Ascending aorta (tissue), 2 donors: ENCODE data around the gene ABHD4. TPM values are rescaled to one million over a fixed set of nuclear protein-coding genes. Genes with fewer than 3 reads are reported as not detected.
"Not testable (repeated sequence)": the region's sequence is repeated elsewhere in the genome, so short reads cannot be mapped to it uniquely, and the experiment has no call there.

ENCODE experiments used
- DNase-seq, 2 donors: peaks; one replicate each; pipeline ENCODE4 v3.0.0-alpha.2; 2019; ENCODE audit warnings: low spot score in 2 of 2
- H3K27ac ChIP-seq, 2 donors: fragments of 200-600 bp; sonication (generic); one replicate each; pipeline ENCODE4 v1.5.1; 2016 to 2017; ENCODE audit warnings: mild to moderate bottlenecking in 1 of 2
- H3K27me3 ChIP-seq: fragments of 200-600 bp; sonication (generic); one replicate; pipeline ENCODE4 v1.5.1; 2017
- H3K36me3 ChIP-seq, 2 donors: fragments of 200-600 bp; sonication (generic); one replicate each; pipeline ENCODE4 v1.5.1; 2016
- H3K4me1 ChIP-seq, 2 donors: fragments of 200-600 bp; sonication (generic); one replicate each; pipeline ENCODE4 v1.5.1; 2016 to 2017; ENCODE audit warnings: mild to moderate bottlenecking in 1 of 2
- H3K4me3 ChIP-seq, 2 donors: fragments of 200-600 bp; sonication (generic); one replicate each; pipeline ENCODE4 v1.5.1; 2016 to 2017; ENCODE audit warnings: mild to moderate bottlenecking in 1 of 2
- H3K9me3 ChIP-seq, 2 donors: fragments of 200-600 bp; sonication (generic); one replicate each; pipeline ENCODE4 v1.5.1; 2016
- intact Hi-C: fragments of 100-400 bp; cut with DNase I; formaldehyde crosslinking; loops from one replicate; pipeline ENCODE4 v1.15.1; 2023
- total RNA-seq: library from RNA; depleted of rRNA; stranded (reverse); fragments of >200 nt; gene quantifications from one replicate; pipeline ENCODE4 v1.1.0, GENCODE V29; 2016
- TF ChIP-seq, protein P1 (sequence below), 3 experiments: fragments of 200-600 bp in 2 of 3; fragments of 450-650 bp in 1 of 3; sonication (generic) in 2 of 3; IDR thresholded peaks; one replicate each; pipeline ENCODE4 v1.5.1; 2016 to 2019; ENCODE audit warnings: antibody characterized with exemption in 3 of 3, mild to moderate bottlenecking in 1 of 3, moderate library complexity in 1 of 3

Gene ABHD4
- total RNA-seq, 1 donor from 2014 or later: 33.5 TPM

DNA sequence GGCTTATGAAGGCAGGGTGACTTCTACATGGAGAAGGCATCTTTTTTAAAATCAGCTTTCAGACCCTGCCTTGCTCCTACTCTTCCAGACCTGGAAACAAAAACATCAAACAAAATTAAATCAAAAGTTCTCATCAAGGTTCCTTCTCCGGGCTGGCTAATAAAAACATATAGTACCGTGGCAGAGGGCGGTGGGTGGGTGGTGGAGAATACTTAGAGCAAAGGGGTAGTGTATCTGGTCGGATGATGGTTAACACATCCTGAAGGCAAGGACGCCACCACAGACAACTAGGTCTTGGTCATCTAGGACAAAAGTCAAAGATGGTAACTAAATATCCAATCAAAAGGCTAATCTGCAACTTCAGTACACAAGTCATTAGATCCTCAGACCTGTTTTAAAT, 10.9 kb upstream of the ABHD4 start:
- H3K4me3 ChIP-seq: peak overlapping the region in 1 of 2 donors; percentile 2
- intact Hi-C loops: loop anchor here (5.0 kb wide), 1 partner anchor 230 kb away; the partner anchor contains the start of gene SLC7A7
- H3K9me3 ChIP-seq: no peaks in the 10 kb centered on the region
- peaks cover 0 to 25% of the 10 kb centered on the region in 2 donors for H3K4me1 ChIP-seq
- peak overlapping the region in 1 of 2 donors; percentile 9 for H3K27ac ChIP-seq
- no peaks in the 10 kb centered on the region for H3K36me3 ChIP-seq
- DNase-seq: no peak
- no peaks in the 10 kb centered on the region for H3K27me3 ChIP-seq
- TF ChIP-seq, protein P1, sequence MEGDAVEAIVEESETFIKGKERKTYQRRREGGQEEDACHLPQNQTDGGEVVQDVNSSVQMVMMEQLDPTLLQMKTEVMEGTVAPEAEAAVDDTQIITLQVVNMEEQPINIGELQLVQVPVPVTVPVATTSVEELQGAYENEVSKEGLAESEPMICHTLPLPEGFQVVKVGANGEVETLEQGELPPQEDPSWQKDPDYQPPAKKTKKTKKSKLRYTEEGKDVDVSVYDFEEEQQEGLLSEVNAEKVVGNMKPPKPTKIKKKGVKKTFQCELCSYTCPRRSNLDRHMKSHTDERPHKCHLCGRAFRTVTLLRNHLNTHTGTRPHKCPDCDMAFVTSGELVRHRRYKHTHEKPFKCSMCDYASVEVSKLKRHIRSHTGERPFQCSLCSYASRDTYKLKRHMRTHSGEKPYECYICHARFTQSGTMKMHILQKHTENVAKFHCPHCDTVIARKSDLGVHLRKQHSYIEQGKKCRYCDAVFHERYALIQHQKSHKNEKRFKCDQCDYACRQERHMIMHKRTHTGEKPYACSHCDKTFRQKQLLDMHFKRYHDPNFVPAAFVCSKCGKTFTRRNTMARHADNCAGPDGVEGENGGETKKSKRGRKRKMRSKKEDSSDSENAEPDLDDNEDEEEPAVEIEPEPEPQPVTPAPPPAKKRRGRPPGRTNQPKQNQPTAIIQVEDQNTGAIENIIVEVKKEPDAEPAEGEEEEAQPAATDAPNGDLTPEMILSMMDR (IDR thresholded peaks at IDR 0.05): no peak

DNA sequence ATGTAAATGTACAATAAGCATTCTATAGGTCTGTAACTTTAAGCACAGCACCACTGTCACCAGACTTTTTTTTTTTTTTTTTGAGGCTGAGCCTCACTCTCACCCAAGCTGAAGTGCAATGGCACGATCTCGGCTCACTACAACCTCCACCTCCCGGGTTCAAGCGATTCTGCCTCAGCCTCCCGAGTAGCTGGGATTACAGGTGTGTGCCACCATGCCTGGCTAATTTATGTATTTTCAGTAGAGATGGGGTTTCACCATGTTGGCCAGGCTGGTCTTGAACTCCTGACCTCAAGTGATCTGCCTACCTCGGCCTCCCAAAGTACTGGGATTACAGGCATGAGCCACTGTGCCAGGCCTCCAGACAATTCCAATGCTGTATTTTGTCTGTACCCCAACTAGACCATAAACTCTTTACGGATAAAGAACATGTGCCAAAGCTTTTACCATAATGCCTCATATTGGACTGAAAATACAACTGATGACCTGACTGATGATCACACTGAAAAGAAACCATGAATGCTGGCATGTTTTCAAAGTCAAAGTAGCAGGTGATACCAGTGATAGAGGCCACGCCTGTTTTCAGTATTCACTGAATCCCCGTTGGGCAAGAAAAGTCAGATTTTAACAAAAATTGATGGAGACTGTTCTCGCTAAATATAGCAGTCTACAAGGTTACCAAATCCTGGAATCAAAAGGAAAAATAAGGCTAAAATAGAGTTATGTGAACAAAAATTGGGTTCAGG, 10.2 kb upstream of the ABHD4 start:
- H3K27me3 ChIP-seq, DNase-seq, H3K9me3 ChIP-seq, H3K36me3 ChIP-seq: not testable (repeated sequence)
- intact Hi-C loops: loop anchor here (2.0 to 5.0 kb wide), 2 partner anchors 229 to 261 kb away; partner anchors contain the start of gene SLC7A7
- H3K4me3 ChIP-seq: peak overlapping the region; percentile 67 to 76
- peak overlapping the region; percentile 86 to 88 for H3K27ac ChIP-seq
- peaks cover 0 to 25% of the 10 kb centered on the region in 2 donors for H3K4me1 ChIP-seq

DNA sequence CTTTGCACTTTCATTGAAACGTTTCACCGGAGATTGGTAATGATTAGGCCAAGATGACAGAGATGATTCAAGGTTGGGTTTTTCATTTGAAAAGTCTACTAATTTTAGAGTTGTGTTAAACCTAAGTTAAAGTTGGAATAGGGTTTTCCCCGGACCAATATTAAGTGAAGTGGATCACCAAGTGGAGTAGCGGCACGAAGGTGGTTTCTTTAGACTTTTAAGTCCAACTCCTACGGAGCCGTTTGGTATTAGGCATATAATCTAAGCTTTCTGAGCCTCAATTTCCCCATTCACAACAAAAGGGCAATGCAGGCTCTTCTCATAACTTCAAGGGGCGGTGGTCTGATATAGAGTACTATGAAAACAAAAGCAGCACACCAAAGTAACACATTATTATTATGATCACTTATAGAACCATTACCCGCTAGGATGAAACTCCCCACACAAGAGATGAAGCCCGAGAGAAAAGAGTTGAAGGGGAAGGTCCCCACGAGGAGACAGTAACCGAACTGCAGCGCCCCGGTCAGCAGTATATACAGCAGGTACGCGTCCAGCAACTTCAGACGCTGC, 9.5 kb upstream of the ABHD4 start:
- peak overlapping the region; percentile 67 to 76 for H3K4me3 ChIP-seq
- no peaks in the 10 kb centered on the region for H3K9me3 ChIP-seq
- DNase-seq: no peak
- H3K27me3 ChIP-seq: no peaks in the 10 kb centered on the region
- intact Hi-C loops: loop anchor here (1.0 to 5.0 kb wide), 5 partner anchors 10 to 260 kb away; partner anchors contain the start of genes ABHD4 and SLC7A7
- peaks cover 0 to 25% of the 10 kb centered on the region in 2 donors for H3K4me1 ChIP-seq
- TF ChIP-seq, protein P1 (IDR thresholded peaks at IDR 0.05): no peak
- peak overlapping the region; percentile 86 to 88 for H3K27ac ChIP-seq
- no peaks in the 10 kb centered on the region for H3K36me3 ChIP-seq

DNA sequence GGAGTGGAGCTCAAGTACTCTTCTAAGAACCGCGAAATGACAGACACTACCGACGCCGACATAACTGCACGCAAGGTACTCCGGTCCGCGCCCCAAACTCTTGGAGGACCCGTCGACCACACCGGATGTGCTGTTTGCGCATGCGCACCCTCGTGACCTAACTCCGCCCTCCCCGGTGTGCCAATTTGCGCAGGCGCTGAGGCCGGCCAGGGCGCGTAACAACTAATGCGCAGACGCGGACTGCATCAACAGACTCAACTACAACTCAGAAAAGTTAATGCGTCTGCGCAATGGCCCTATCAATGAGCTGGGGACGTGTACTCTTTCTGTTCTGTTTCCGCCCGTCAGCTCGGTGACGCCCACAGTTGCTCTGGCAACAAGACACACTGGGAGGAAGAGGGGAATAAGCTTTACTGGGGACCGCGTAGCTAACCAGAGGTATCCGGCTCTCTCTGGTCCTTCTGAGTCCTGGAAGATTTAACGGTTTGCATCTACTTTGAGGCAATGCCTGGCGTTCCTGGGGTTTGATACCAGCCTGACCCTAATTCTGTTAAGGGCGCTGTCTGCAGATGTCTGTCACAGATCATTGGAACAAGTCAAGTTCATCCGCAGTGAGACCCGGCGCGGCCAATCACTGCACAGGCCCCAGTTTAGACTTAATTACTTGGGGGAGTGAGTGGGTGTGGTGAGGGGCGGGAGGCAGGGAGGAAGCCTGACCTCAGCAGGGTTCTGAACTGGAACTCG, 8.8 kb upstream of the ABHD4 start, which contains the start of gene DAD1:
Gene DAD1, minus strand, starts transcription at position 129 of the 744 bp plus-strand sequence. Its CDS starts 67 bp downstream, at position 62.
- Histone ChIP-seq H3K4me1 (peaks cover 0 to 21% of the 10 kb centered on the region in 2 donors), H3K9me3 (no peaks in the 10 kb centered on the region), H3K4me3 (peak within 1 kb of the TSS; percentile 67 to 76), H3K27me3 (no peaks in the 10 kb centered on the region), H3K36me3 (no peaks in the 10 kb centered on the region), H3K27ac (peak within 1 kb of the TSS; percentile 88 to 95)
- peak; percentile 98 to 100 for DNase-seq
- TF ChIP-seq, protein P1 (IDR thresholded peaks at IDR 0.05): peak in 1 of 3 experiments; percentile 34
- intact Hi-C loops: loop anchor here (1.0 to 5.0 kb wide), 5 partner anchors 9 to 260 kb away; partner anchors contain the start of genes ABHD4 and SLC7A7

DNA sequence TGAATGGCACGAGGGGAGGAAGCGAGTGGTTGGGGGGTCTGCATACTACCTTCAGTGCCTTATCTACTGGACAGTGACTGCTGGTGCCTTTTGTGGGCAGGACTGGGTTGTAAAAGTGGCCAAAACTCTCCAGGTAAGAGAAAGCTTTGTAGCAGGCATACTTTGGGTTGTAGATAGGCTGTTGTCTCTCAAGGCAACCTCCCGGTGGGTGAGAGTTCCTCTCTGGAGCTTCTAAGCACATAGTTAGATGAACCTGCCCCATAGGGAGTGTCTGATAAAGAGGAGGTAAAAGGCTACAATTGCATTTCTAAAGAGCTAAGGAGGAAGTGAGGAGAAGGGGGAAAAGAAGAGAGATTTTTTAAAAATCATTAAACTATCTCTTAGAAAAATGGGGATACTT, 4.9 kb upstream of the ABHD4 start:
- H3K9me3 ChIP-seq: no peaks in the 10 kb centered on the region
- TF ChIP-seq, protein P1 (IDR thresholded peaks at IDR 0.05): no peak
- H3K27me3 ChIP-seq: no peaks in the 10 kb centered on the region
- H3K36me3 ChIP-seq: no peaks in the 10 kb centered on the region
- no peak for DNase-seq
- intact Hi-C loops: no loop called here
- no peak overlapping the region for H3K4me3 ChIP-seq
- no peak overlapping the region for H3K27ac ChIP-seq
- peaks cover 0 to 3% of the 10 kb centered on the region in 2 donors for H3K4me1 ChIP-seq
